Ishikawa (cell line): ENCODE measurements around the gene AKNAD1.

Experiments used
- CEBPB ChIP-seq: IDR thresholded peaks from 2 replicates; pipeline ENCODE4 v1.6.1; 2012
- CREB1 ChIP-seq: IDR thresholded peaks from 2 replicates; pipeline ENCODE4 v1.6.1; 2012; ENCODE audit warnings: low read depth
- EGR1 ChIP-seq: IDR thresholded peaks from 2 replicates; pipeline ENCODE4 v1.6.1; 2012
- EP300 ChIP-seq: IDR thresholded peaks from 2 replicates; pipeline ENCODE4 v1.6.1; 2012; ENCODE audit warnings: borderline replicate concordance
- FOXM1 ChIP-seq: IDR thresholded peaks from 2 replicates; pipeline ENCODE4 v1.6.1; 2012; ENCODE audit warnings: low read depth, borderline replicate concordance
- MAX ChIP-seq: IDR thresholded peaks from 2 replicates; pipeline ENCODE4 v1.6.1; 2012
- NFIC ChIP-seq: IDR thresholded peaks from 2 replicates; pipeline ENCODE4 v1.6.1; 2012
- RAD21 ChIP-seq: IDR thresholded peaks from 2 replicates; pipeline ENCODE4 v1.6.1; 2012; ENCODE audit warnings: low read depth
- REST ChIP-seq: IDR thresholded peaks from 2 replicates; pipeline ENCODE4 v1.6.1; 2012; ENCODE audit warnings: low read depth, mild to moderate bottlenecking
- TAF1 ChIP-seq: IDR thresholded peaks from 2 replicates; pipeline ENCODE4 v1.6.1; 2012; ENCODE audit warnings: low read depth, mild to moderate bottlenecking
- TCF12 ChIP-seq: IDR thresholded peaks from 2 replicates; pipeline ENCODE4 v1.6.1; 2012; ENCODE audit warnings: low read depth
- TEAD4 ChIP-seq: IDR thresholded peaks from 2 replicates; pipeline ENCODE4 v1.6.1; 2012
- USF1 ChIP-seq: IDR thresholded peaks from 2 replicates; pipeline ENCODE4 v1.6.1; 2012
- YY1 ChIP-seq: IDR thresholded peaks from 2 replicates; pipeline ENCODE4 v1.6.1; 2012; ENCODE audit warnings: low read depth
- ZBTB7A ChIP-seq: IDR thresholded peaks from 2 replicates; pipeline ENCODE4 v1.6.1; 2012; ENCODE audit warnings: low read depth

Gene AKNAD1

GRCh38 chr1:108889706-108890384, 33.0 kb upstream of the AKNAD1 start:
- TF ChIP-seq MAX: no peak
- no peak for TF ChIP-seq EP300
- TF ChIP-seq REST: no peak
- no peak for TF ChIP-seq NFIC
- TF ChIP-seq USF1: no peak
- no peak for TF ChIP-seq TAF1
- TF ChIP-seq YY1: no peak
- no peak for TF ChIP-seq CREB1
- no peak for TF ChIP-seq TCF12
- no peak for TF ChIP-seq CEBPB
- no peak for TF ChIP-seq EGR1
- TF ChIP-seq TEAD4: no peak
- no peak for TF ChIP-seq RAD21
- TF ChIP-seq ZBTB7A: no peak
- no peak for TF ChIP-seq FOXM1

GRCh38 chr1:108886292-108886691, 29.4 kb upstream of the AKNAD1 start:
- no peak for TF ChIP-seq YY1
- TF ChIP-seq MAX: no peak
- TF ChIP-seq EP300: no peak
- no peak for TF ChIP-seq USF1
- no peak for TF ChIP-seq NFIC
- no peak for TF ChIP-seq CEBPB
- TF ChIP-seq CREB1: no peak
- TF ChIP-seq FOXM1: no peak
- no peak for TF ChIP-seq ZBTB7A
- no peak for TF ChIP-seq TEAD4
- no peak for TF ChIP-seq REST
- TF ChIP-seq RAD21: no peak
- TF ChIP-seq TAF1: no peak
- TF ChIP-seq EGR1: no peak
- TF ChIP-seq TCF12: no peak

GRCh38 chr1:108884968-108885367, 28.1 kb upstream of the AKNAD1 start:
- TF ChIP-seq CEBPB: no peak
- no peak for TF ChIP-seq TAF1
- no peak for TF ChIP-seq ZBTB7A
- no peak for TF ChIP-seq MAX
- TF ChIP-seq RAD21: no peak
- no peak for TF ChIP-seq USF1
- no peak for TF ChIP-seq CREB1
- no peak for TF ChIP-seq EGR1
- no peak for TF ChIP-seq TCF12

GRCh38 chr1:108882837-108883236, 25.9 kb upstream of the AKNAD1 start:
- TF ChIP-seq TEAD4 (no peak), EP300 (no peak), EGR1 (no peak), REST (no peak), ZBTB7A (no peak), FOXM1 (no peak), RAD21 (no peak), MAX (no peak), CREB1 (no peak), TAF1 (no peak), NFIC (no peak), YY1 (no peak), TCF12 (no peak), USF1 (no peak), CEBPB (no peak)
